Smooth muscle cell (in vitro differentiated cells): ENCODE measurements around the gene PAPPA. TPM values are rescaled to one million over a fixed set of nuclear protein-coding genes. Genes with fewer than 3 reads are reported as not detected.

Experiments
- DNase-seq: peaks from one replicate; lab custom pipeline; 2025; ENCODE audit not compliant: unreplicated experiment; lab: John Stamatoyannopoulos, UW
- H2AFZ ChIP-seq: fragments of 200-600 bp; sonication (generic); 2 replicates; pipeline ENCODE4 v1.6.0; 2016; ENCODE audit warnings: antibody characterized with exemption, low read depth, mild to moderate bottlenecking
- H3F3A ChIP-seq: fragments of 200-600 bp; sonication (generic); 2 replicates; pipeline ENCODE4 v1.6.0; 2017; ENCODE audit warnings: antibody characterized with exemption, low read depth
- H3K27ac ChIP-seq: fragments of 200-600 bp; sonication (generic); 2 replicates; pipeline ENCODE4 v1.5.1; 2016; ENCODE audit warnings: low read depth, mild to moderate bottlenecking
- H3K27me3 ChIP-seq: fragments of 200-600 bp; sonication (generic); 2 replicates; pipeline ENCODE4 v1.6.1; 2016; ENCODE audit warnings: low read depth, mild to moderate bottlenecking
- H3K36me3 ChIP-seq: fragments of 200-600 bp; sonication (generic); 2 replicates; pipeline ENCODE4 v1.5.1; 2016; ENCODE audit warnings: low read depth
- H3K4me1 ChIP-seq: fragments of 200-600 bp; sonication (generic); 2 replicates; pipeline ENCODE4 v1.5.1; 2016; ENCODE audit warnings: low read depth
- H3K4me2 ChIP-seq: fragments of 200-600 bp; sonication (generic); 2 replicates; pipeline ENCODE4 v1.6.0; 2016; ENCODE audit warnings: mild to moderate bottlenecking
- H3K4me3 ChIP-seq: fragments of 200-600 bp; sonication (generic); 2 replicates; pipeline ENCODE4 v1.5.1; 2016; ENCODE audit warnings: mild to moderate bottlenecking
- H3K79me2 ChIP-seq: fragments of 200-600 bp; sonication (generic); 2 replicates; pipeline ENCODE4 v1.6.0; 2016; ENCODE audit warnings: low read depth, mild to moderate bottlenecking
- H3K9ac ChIP-seq: fragments of 200-600 bp; sonication (generic); 2 replicates; pipeline ENCODE4 v1.6.0; 2016; ENCODE audit warnings: low read depth
- H3K9me3 ChIP-seq: fragments of 200-600 bp; sonication (generic); replicated peaks from 2 replicates; pipeline ENCODE4 v1.5.1; 2016; ENCODE audit warnings: low read depth
- H4K20me1 ChIP-seq: fragments of 200-600 bp; sonication (generic); 2 replicates; pipeline ENCODE4 v1.6.0; 2016; ENCODE audit warnings: low read depth
- CTCF ChIP-seq: fragments of 200-600 bp; sonication (generic); IDR thresholded peaks from 2 replicates; pipeline ENCODE4 v1.5.1; 2017; ENCODE audit warnings: borderline replicate concordance, mild to moderate bottlenecking, antibody characterized with exemption; ENCODE audit not compliant: insufficient read depth, poor library complexity, severe bottlenecking
- WGBS: methylation state at CpG from one replicate; pipeline ENCODE4 v1.1.7; 2016; ENCODE audit warnings: low lambda C conversion rate; 5-methylcytosine and 5-hydroxymethylcytosine counted together
- polyA plus RNA-seq: library from polyadenylated mRNA; unstranded; fragments of >200 nt; fragmentation: Nextera tagmentation; extraction: Ambion mirVana; gene quantifications from 2 replicates; pipeline ENCODE4 v1.2.1, GENCODE V29; 2016
- total RNA-seq: library from RNA; depleted of rRNA; stranded (reverse); fragments of >200 nt; gene quantifications from 2 replicates; pipeline ENCODE4 v1.2.3, GENCODE V29; 2014

Gene PAPPA
- total and polyA plus RNA-seq, 2 experiments from 2014 or later, result 27.7 to 114 TPM

GRCh38 chr9:116309900-116310611, 156.5 kb downstream of the PAPPA start:
- no peak overlapping the region for H2AFZ ChIP-seq
- no peak overlapping the region for H3K27ac ChIP-seq
- H3K27me3 ChIP-seq, result no peaks in the 10 kb centered on the region
- H3K4me1 ChIP-seq, result no peaks in the 10 kb centered on the region
- 92% methylated on average over 3 of the region's 3 CpGs for WGBS
- H4K20me1 ChIP-seq, result peaks cover 34% of the 10 kb centered on the region
- no peak overlapping the region for H3K9ac ChIP-seq
- no peaks in the 10 kb centered on the region for H3K9me3 ChIP-seq
- H3K36me3 ChIP-seq, result peaks cover 2% of the 10 kb centered on the region
- no peak overlapping the region for H3K4me2 ChIP-seq
- H3K79me2 ChIP-seq, result no peaks in the 10 kb centered on the region
- TF ChIP-seq CTCF, result no peak
- H3F3A ChIP-seq, result peaks cover 8% of the 10 kb centered on the region
- DNase-seq, result no peak
- no peak overlapping the region for H3K4me3 ChIP-seq

- TF ChIP-seq CTCF, result no peak
- Histone ChIP-seq H4K20me1 (peaks cover 36% of the 10 kb centered on the region), H3K4me3 (no peak overlapping the region), H2AFZ (no peak overlapping the region), H3K79me2 (no peaks in the 10 kb centered on the region), H3K36me3 (peaks cover 3% of the 10 kb centered on the region), H3K4me2 (no peak overlapping the region), H3K27me3 (no peaks in the 10 kb centered on the region), H3F3A (peaks cover 15% of the 10 kb centered on the region), H3K9me3 (no peaks in the 10 kb centered on the region), H3K27ac (no peak overlapping the region), H3K9ac (no peak overlapping the region), H3K4me1 (no peaks in the 10 kb centered on the region)
- WGBS, result 58% methylated on average over 2 of the region's 2 CpGs
- DNase-seq, result no peak
These were observed 158.6 kb downstream of the PAPPA start for GRCh38 chr9:116312221-116312620.

GRCh38 chr9:116313638-116314037, 160.0 kb downstream of the PAPPA start:
- Histone ChIP-seq H3K27me3 (no peaks in the 10 kb centered on the region), H4K20me1 (peaks cover 49% of the 10 kb centered on the region), H3K4me2 (no peak overlapping the region), H3K4me3 (no peak overlapping the region), H2AFZ (no peak overlapping the region), H3K79me2 (no peaks in the 10 kb centered on the region), H3K27ac (no peak overlapping the region), H3K9me3 (no peaks in the 10 kb centered on the region), H3F3A (peaks cover 9% of the 10 kb centered on the region), H3K4me1 (peaks cover 6% of the 10 kb centered on the region), H3K9ac (no peak overlapping the region), H3K36me3 (peaks cover 3% of the 10 kb centered on the region)
- peak; percentile 5 for TF ChIP-seq CTCF
- DNase-seq, result no peak
- WGBS, result 96% methylated on average over 3 of the region's 3 CpGs

GRCh38 chr9:116316246-116316645, 162.7 kb downstream of the PAPPA start:
- TF ChIP-seq CTCF, result no peak
- WGBS, result 100% methylated on average over 2 of the region's 2 CpGs
- no peaks in the 10 kb centered on the region for H3K27me3 ChIP-seq
- H3K9me3 ChIP-seq, result no peaks in the 10 kb centered on the region
- no peak overlapping the region for H3K27ac ChIP-seq
- peaks cover 15% of the 10 kb centered on the region for H3F3A ChIP-seq
- H4K20me1 ChIP-seq, result peaks cover 69% of the 10 kb centered on the region
- H3K9ac ChIP-seq, result no peak overlapping the region
- peaks cover 15% of the 10 kb centered on the region for H3K4me1 ChIP-seq
- H2AFZ ChIP-seq, result no peak overlapping the region
- H3K79me2 ChIP-seq, result no peaks in the 10 kb centered on the region
- H3K36me3 ChIP-seq, result peaks cover 3% of the 10 kb centered on the region
- no peak for DNase-seq
- H3K4me2 ChIP-seq, result no peak overlapping the region
- no peak overlapping the region for H3K4me3 ChIP-seq
